Measurements from ENCODE around the gene HSD3B2. TPM values are rescaled to one million over a fixed set of nuclear protein-coding genes. Genes with fewer than 3 reads are reported as not detected.

Gene HSD3B2
- total and polyA plus RNA-seq, 5 donors: 0.11 TPM; not detected in 4

Other genes with a start within 250 kb of the HSD3B2 start
- gene HAO2, start 46.4 kb upstream of the HSD3B2 start, total RNA-seq: not detected
- gene HAO2, start 46.4 kb upstream of the HSD3B2 start, polyA plus RNA-seq: not detected
- gene HSD3B1, start 92.1 kb downstream of the HSD3B2 start, total RNA-seq: not detected
- gene HSD3B1, start 92.1 kb downstream of the HSD3B2 start, polyA plus RNA-seq: not detected
- 10 to 100 TPM; 10.6 to 14.8 (median 10.8) TPM for gene ZNF697, start 233.1 kb downstream of the HSD3B2 start, total RNA-seq
- gene ZNF697, start 233.1 kb downstream of the HSD3B2 start, polyA plus RNA-seq: 4.3 TPM